Measurements from ENCODE around the gene GPBP1.

DNA sequence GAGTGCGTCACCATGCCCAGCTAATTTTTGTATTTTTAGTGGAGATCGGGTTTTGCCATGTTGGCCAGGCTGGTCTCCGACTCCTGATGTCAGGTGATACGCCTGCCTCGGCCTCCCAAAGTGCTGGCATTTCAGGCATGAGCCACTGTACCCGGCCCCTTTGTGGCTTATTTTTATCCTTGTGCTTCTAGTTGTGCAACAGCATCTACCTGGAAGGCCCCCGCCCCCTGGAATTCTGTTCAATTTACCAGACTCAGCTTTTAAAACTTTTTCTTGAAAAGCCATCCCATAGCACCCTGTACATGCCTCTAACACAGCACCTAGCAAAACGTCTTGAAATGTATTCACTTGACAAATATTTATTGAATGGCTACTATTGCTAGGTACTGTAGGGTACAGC, 9.7 kb upstream of the GPBP1 start:
- TF ChIP-seq EZH2phosphoT487 (IDR thresholded peaks at IDR 0.05; ENCODE audit: insufficient read depth, low read depth) (no peak), EZH2 (IDR thresholded peaks at IDR 0.05; ENCODE audit: insufficient read depth, poor library complexity, severe bottlenecking) (no peak)

All from GM23248 (cell line).